GM21737 (cell line): ENCODE measurements around the gene ZNF763.
"Not testable (repeated sequence)": the region's sequence is repeated elsewhere in the genome, so short reads cannot be mapped to it uniquely, and the experiment has no call there.

Experiments used
- ATAC-seq: cut with Tn5 transposase; IDR thresholded peaks from one replicate; pipeline ENCODE4 v1.9.1; 2021; ENCODE audit warnings: mild to moderate bottlenecking, moderate library complexity; ENCODE audit not compliant: unreplicated experiment

Gene ZNF763

DNA sequence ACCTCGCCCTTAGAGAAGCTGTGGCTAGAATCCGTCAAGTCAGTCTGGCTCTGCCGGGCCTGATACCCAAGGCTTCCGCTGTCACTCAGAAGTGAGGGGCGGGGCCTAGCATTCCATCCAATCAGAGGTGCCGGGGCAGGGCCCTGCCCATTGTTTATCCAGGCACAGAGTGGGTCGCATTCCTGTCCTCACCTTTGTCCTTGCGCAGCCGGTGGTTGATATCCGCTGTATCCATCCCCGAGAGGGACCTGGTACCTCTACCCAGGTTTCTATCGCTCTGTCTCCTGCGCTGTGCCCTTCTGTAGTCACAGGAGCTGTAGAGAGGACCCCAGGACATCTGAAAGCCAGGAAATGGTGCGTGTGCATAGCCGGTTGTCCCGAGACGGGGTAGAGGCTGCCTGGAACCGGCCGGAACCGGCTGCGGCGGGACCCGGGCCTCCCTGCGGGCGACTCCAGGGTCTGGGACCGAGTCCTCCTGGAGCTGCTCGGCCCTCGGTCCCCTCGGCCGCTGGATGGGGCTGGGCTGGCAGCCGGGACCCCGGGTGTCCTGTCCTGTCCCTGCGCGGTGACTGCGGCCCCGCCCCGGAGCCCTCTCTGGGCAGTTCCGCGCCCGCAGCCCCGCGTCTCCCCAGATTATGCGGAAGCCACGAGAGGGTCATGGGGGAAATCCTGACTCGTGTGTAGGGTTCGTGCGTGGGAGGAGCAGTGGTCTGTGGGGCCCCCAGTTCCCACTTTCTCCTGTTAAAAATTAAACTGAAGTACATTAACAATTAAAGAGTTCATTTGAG is at the start of gene ZNF763:
Gene ZNF763, plus strand, starts transcription at position 183 of the 788 bp plus-strand sequence. Its CDS starts 169 bp downstream, at position 352.
- ATAC-seq, result peak; percentile 77

DNA sequence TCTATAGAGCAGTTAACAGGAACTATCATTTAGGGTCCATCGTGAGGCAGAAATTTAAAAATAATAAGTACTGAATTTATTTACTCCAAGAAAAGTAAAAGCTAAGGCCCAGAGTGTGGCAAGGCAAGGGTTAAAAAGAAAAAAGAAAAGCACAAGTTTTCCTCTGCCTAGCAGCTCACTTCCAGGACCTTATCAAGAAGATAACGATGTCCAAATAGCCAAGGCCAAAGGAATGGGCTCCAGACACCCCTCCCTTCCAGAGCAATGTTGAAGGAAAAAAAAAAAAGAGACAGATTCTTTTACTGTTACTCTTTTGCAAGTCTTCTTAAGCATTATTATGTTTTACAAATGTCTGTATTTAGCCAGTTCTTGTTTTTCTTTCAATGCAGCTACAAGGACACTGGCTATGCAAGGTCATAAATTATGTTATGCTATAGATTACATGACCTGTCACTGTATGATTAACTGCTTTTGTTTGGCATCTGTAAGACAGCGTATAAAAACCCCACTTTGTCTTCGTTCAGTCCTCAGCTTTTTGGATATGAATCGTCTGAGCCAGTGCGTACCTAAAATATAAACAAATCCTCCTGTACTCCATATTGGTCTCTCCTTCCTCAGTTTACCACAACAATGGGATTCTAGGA is 42.9 kb upstream of the ZNF763 start:
- no peak for ATAC-seq

DNA sequence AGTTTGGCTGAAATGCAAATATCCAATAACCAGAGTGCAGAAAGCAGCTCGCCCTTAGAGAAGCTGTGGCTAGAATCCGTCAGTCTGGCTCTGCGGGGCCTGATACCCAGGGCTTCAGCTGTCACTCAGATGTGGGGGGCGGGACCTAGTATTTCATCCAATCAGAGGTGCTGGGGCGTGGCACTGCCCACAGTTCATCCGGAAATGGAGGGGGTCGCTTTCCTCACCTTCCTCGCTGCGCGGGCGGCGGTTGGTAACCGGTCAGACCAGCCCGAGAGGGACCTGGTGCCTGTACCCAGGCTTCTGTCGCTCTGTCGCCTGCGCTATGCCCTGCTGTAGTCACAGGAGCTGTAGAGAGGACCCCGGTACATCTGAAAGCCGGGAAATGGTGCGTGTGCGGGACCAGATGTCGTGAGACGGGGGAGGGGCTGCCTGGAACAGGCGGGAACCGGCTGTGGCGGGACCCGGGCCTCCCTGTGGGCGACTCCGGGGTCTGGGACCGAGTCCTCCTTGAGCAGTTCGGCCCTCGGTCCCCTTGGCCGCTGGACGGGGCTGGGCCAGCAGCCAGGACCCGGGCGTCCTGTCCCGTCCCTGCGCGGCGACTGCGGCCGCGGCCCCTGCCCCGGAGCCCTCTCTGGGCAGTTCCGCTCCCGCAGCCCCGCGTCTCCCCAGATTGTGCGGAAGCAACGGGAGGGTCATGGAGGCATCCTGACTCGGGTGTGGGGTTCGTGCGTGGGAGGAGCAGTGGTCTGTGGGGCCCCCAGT is 39.8 kb upstream of the ZNF763 start, which contains the start of gene ZNF700:
Gene ZNF700, plus strand, starts transcription at position 222 of the 765 bp plus-strand sequence. Its CDS starts 104 bp downstream, at position 326.
- ATAC-seq, result peak; percentile 80

DNA sequence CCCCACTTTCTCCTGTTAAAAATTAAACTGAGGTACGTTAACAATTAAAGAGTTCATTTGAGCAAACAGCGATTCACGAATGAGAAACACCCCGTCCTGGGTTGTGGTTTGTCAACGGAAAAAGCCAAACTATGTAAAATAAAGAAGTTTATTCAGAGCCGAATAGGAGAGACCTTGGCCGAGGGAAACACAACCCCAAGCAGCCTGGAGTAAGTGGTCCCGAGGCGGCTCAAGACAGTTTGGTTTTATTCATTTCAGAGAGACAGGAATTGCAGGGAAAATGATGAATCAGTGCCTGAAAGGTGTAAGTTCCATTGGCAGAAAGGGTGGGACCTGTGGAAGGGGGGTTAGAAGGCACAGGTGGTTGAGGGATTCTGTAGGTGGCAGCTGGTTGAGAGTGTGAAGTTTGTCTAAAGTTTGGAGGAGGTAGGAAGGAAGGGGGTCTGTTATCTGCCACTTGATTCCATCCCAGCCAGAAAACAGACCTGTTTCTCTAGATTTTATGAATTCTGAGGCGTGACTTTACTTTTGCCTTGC is 39.1 kb upstream of the ZNF763 start:
- peak; percentile 1 for ATAC-seq

DNA sequence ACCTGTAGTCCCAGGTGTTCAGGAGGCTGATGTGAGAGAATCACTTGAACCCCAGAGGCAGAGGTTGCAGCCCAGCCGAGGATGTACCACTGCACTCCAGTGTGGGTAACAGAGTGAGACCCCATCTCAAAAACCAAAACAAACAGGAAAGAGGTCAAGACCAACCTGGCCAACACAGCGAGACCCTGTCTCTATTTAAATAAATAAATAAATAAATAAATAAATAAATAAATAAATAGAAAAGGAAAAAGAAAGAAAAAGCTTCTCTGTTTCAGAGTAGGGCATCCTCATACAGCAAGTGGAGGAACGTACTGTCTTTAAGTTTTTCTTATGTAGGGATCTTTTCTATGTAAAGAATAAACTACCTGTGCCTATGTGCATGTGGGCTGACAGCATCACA is 37.6 kb upstream of the ZNF763 start:
- ATAC-seq, result no peak

DNA sequence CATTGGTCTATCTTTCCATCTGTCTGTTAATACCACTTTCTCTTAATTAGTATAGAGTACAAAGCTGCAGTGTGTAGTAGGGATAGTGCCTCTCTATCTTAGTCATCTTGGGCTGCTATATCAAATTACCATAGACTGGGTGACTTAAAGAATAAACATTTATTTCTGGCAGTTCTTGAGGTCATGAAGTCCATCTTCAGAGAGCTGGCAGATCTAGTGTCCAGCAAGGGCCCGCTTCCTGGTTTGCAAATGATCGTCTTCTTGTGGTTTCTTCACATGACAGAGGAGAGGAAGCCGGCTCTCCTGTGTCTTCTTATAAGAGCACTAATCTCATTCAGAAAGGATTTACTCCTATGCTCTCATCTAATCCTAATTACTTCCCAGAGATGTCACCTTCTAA is 33.8 kb upstream of the ZNF763 start:
- no peak for ATAC-seq

DNA sequence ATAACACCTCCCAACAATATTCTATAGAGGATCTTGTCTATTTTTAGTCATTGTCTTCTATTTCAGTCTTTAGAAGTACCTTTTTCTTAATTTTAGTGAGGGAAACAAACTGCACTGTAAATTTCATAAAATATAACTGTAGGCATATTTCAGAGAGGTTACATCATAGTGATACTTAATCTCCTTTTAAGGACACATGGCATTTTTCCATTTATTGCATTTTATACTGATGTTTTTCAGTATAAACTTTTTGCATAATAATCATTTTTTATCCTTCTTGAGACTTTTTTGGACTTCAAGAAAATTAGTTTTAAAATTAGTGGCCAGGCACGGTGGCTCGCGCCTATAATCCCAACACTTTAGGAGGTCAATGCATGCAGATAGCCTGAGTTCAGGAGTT is 33.3 kb upstream of the ZNF763 start:
- no peak for ATAC-seq

DNA sequence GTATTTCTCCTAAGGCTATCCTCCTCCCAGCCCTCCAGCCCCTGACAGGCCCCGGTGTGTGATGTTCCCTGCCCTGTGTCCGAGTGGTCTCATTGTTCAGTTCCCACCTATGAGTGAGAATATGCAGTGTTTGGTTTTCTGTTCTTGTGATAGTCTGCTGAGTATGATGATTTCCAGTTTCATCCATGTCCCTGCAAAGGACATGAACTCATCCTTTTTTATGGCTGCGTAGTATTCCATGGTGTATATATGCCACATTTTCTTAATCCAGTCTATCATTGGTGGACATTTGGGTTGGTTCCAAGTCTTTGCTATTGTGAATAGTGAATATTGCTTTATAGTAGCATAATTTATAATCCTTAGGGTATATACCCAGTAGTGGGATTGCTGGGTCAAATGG is 29.0 kb upstream of the ZNF763 start:
- not testable (repeated sequence) for ATAC-seq

DNA sequence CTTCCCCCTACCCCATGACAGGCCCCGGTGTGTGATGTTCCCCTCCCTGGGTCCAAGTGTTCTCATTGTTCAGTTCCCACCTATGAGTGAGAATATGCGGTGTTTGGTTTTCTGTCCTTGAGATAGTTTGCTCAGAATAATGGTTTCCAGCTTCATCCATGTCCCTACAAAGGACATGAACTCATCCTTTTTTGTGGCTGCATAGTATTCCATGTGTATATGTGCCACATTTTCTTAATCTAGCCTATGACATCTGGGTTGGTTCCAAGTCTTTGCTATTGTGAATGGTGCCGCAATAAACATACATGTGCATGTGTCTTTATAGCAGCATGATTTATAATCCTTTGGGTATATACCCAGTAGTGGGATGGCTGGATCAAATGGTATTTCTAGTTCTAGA is 26.5 kb upstream of the ZNF763 start:
- ATAC-seq, result not testable (repeated sequence)

DNA sequence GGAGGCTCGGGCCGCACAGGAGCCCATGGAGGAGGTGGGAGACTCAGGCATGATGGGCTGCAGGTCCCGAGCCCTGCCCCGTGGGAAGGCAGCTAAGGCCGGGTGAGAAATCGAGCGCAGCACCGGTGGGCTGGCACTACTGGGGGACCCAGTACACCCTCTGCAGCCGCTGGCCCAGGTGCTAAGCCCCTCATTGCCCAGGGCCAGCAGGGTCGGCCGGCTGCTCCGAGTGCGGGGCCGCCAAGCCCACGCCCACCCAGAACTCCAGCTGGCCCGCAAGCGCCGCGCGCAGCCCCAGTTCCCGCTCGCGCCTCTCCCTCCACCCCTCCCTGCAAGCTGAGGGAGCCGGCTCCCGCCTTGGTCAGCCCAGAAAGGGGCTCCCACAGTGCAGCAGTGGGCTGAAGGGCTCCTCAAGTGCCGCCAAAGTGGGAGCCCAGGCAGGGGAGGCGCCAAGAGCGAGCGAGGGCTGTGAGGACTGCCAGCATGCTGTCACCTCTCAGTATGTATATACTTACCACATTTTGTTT is 23.4 kb upstream of the ZNF763 start:
- ATAC-seq, result not testable (repeated sequence)

DNA sequence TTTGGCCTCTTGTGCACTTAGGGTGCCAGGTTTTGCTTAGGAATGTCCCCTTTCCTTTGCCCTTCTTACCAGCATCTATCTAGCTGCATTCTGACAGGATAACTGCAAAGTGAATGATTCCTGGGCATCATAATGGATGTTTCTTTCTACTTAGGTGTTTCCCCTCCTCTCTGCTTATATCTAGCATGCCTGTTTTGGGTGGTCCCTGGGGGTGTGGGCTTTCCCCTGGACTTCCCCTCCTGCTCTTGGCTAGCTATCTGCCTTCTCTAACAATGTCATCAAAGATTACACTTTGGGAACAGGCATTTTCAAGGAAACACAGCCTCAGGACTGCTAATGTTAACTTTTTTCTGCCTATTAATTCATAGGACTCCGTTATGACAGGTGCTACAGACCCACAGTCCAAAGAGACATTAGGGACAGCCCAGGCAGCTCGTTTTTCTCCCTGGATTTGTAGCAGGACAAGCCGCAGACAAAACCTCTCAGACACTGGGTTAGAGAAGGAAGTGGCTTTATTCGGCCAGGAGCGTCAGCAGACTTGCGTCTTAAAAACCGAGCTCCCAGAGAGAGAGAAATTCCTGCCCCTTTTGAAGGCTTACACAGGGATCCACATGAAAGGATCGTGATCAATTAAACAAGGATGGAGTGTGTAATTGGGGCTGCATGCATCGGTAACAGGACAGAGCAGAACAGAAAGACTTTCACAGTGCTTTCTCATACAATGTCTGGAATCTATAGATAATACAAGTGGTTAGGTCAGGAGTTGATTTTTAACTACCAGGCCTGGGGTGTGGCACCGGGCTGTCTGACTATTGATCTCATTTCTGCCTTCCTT is 22.6 kb upstream of the ZNF763 start:
- no peak for ATAC-seq

DNA sequence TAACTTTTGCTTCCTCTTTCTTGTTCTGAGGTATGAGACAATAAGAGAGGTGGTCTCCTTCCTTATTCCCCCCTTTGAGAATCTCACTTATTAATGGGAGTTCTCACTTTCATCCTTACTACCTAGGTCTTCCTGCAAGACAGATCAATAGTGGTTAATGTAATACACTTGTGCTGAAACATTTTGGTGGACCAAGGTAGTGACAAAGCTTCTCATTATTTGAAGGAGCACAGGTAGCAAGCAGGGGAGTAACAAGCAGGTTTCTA is 22.1 kb upstream of the ZNF763 start:
- ATAC-seq, result no peak

DNA sequence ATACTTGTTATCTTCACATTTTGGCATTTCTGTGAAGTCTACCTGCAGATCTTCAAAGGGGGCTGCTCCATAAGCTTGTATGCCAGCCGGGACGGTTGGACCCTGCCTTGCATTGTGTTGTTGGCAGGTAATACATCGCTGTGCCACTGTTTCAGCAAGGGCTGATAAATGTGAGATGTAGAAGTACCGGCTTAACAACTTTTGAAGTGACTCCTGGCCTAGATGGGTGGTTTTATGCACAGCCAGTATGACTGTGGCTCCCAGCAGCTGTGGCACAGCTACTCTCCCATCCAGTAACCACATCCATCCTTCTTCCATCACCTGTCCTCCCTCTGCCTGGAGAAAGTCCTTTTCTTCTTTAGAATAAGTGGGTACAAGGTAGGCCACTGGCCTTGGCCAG is 20.2 kb upstream of the ZNF763 start:
- no peak for ATAC-seq

DNA sequence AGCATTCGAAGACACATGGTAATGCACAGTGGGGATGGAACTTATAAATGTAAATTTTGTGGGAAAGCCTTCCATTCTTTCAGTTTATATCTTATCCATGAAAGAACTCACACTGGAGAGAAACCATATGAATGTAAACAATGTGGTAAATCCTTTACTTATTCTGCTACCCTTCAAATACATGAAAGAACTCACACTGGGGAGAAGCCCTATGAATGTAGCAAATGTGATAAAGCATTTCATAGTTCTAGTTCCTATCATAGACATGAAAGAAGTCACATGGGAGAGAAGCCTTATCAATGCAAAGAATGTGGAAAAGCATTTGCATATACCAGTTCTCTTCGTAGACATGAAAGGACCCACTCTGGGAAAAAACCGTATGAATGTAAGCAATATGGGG is 16.2 kb upstream of the ZNF763 start:
- ATAC-seq, result no peak

DNA sequence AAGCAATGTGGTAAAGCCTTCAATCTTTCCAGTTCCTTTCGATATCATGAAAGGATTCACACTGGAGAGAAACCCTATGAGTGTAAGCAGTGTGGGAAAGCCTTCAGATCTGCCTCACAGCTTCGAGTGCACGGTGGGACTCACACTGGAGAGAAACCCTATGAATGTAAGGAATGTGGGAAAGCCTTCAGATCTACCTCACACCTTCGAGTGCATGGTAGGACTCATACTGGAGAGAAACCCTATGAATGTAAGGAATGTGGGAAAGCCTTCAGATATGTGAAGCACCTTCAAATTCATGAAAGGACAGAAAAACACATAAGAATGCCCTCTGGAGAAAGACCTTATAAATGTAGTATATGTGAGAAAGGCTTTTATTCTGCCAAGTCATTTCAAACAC is 15.6 kb upstream of the ZNF763 start:
- no peak for ATAC-seq

DNA sequence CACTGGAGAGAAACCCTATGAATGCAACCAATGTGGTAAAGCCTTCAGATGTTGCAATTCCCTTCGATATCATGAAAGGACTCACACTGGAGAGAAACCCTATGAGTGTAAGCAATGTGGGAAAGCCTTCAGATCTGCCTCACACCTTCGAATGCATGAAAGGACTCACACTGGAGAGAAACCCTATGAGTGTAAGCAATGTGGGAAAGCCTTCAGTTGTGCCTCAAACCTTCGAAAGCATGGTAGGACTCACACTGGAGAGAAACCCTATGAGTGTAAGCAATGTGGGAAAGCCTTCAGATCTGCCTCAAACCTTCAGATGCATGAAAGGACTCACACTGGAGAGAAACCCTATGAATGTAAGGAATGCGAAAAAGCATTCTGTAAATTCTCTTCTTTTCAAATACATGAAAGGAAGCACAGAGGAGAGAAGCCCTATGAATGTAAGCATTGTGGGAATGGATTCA is 15.2 kb upstream of the ZNF763 start:
- not testable (repeated sequence) for ATAC-seq

DNA sequence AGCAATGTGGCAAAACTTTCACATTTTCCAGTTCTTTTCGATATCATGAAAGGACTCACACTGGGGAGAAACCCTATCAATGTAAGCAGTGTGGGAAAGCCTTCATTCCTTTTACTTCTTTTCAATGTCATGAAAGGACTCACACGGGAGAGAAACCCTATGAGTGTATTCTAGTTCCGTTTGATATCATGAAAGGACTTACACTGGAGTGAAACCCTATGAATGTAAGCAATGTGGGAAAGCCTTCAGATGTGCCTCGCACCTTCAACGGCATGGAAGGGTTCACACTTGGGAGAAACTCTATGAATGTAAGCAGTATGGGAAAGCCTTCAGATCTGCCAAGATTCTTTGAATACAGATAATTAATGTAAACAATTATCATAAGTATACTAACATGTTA is 14.5 kb upstream of the ZNF763 start:
- no peak for ATAC-seq

DNA sequence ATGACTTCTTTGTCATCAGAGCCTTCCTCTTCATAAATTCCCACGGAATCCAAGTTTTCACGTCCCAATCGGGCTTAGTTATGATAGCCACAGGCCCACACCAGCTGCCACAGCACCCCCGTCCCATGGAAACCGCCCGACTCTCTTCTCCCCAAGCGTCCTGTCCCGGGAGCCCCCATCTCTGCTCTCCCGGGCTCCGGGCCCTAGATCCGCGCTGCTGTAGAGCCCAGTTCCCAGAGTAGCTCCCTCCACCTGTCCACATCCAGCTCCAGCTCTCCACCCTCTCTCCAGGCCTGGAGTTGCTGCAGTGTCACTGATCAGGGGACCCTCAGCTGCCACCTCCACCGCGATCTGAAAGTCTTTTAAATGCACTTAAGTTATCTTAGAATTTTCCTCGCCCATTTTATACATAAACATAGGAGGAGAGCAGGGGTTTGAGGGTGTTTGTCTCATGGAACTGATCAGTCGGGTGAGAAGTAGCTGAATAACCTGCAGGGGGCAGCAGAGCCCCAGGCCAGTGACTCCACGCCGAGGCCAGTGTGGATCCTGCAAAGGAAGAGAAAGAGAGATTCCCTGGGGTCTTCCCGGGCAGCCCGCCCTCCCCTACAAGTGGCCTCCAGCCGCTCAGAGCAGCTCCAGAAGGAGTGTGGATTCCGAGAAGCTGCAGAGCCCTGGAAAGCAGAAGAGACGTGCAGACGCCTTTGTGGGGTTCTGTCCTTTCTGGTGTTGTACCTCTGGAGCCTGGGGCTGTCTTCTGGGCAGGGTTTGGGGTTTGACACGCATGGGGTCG is 1.1 kb upstream of the ZNF763 start:
- ATAC-seq, result no peak

DNA sequence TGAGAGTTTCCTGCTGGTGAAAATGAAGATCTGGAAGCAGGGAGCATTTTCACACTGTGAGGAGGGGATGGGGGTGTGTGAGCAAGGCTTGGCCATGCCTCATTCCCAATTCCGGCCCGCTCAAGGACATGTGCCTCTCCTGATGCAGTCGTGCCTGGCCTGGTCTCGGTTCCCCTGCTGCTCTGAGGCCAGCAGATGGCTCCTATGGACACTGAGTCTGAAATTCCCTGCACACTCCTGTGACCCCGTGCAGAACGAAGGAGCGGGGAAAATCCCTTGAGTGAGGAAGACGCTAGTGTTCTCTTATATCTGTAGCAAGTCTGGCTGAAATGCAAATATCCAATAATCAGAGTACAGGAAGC is 363 bp upstream of the ZNF763 start:
- no peak for ATAC-seq

DNA sequence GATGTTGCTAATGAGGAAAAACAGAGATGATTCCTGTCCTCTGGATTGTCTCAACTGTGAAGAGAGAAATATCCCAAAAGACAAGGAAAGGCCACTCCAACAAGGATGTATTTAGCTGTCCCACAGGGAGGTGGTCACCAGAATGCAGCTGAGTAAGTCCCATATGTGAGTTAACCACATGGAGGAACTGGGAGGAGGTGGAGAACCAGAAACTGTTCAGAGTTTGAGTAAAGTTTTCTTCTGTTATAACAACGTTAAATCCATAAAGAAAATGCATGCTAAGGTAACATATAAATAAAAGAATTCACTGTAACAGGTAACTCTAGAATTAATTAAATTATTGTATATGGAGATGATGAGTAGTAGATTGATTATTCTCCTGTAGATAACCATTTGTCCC is 5.3 kb downstream of the ZNF763 start:
- no peak for ATAC-seq
